ENCODE data around the gene WDPCP. TPM values are rescaled to one million over a fixed set of nuclear protein-coding genes. Genes with fewer than 3 reads are reported as not detected.
"Not testable (repeated sequence)": the region's sequence is repeated elsewhere in the genome, so short reads cannot be mapped to it uniquely, and the experiment has no call there.

WDPCP gene
- total RNA-seq, 1 donor from 2014 or later = 9.1 TPM

GRCh38 chr2:63192169-63192888, 395.9 kb downstream of the WDPCP start:
- H3K4me3 Mint-ChIP-seq = no peak overlapping the region
- TF ChIP-seq CTCF (conservative IDR thresholded peaks at IDR 0.05) = no peak
- H3K27ac Mint-ChIP-seq (ENCODE audit: unreplicated experiment) = no peak overlapping the region
- H3K27me3 Mint-ChIP-seq (ENCODE audit: low read depth) = no peaks in the 10 kb centered on the region
- DNase-seq (ENCODE audit: low read depth, low spot score) = no peak
- H3K9me3 Mint-ChIP-seq = peaks cover 5% of the 10 kb centered on the region
- H3K36me3 Mint-ChIP-seq (ENCODE audit: low read depth) = no peaks in the 10 kb centered on the region
- peaks cover 5% of the 10 kb centered on the region for H3K4me1 Mint-ChIP-seq

GRCh38 chr2:63189026-63189425, 399.3 kb downstream of the WDPCP start:
- H3K27ac Mint-ChIP-seq (ENCODE audit: unreplicated experiment) = peak overlapping the region; percentile 28

GRCh38 chr2:63186331-63186730, 401.9 kb downstream of the WDPCP start:
- H3K4me1 Mint-ChIP-seq = peaks cover 5% of the 10 kb centered on the region
- no peak overlapping the region for H3K4me3 Mint-ChIP-seq
- peaks cover 5% of the 10 kb centered on the region for H3K9me3 Mint-ChIP-seq
- H3K27ac Mint-ChIP-seq (ENCODE audit: unreplicated experiment) = no peak overlapping the region
- H3K36me3 Mint-ChIP-seq (ENCODE audit: low read depth) = no peaks in the 10 kb centered on the region
- TF ChIP-seq CTCF (conservative IDR thresholded peaks at IDR 0.05) = no peak
- H3K27me3 Mint-ChIP-seq (ENCODE audit: low read depth) = no peaks in the 10 kb centered on the region
- no peak for DNase-seq (ENCODE audit: low read depth, low spot score)

More at GRCh38 chr2:63189026-63189425, 399.3 kb downstream of the WDPCP start:
- Mint-ChIP-seq H3K36me3 (ENCODE audit: low read depth) (no peaks in the 10 kb centered on the region), H3K27me3 (ENCODE audit: low read depth) (no peaks in the 10 kb centered on the region), H3K9me3 (peaks cover 5% of the 10 kb centered on the region), H3K4me1 (peaks cover 5% of the 10 kb centered on the region), H3K4me3 (no peak overlapping the region)
- DNase-seq (ENCODE audit: low read depth, low spot score) = peak; percentile 23
- peak; percentile 74 for TF ChIP-seq CTCF (conservative IDR thresholded peaks at IDR 0.05)

GRCh38 chr2:63163161-63163820, 425.0 kb downstream of the WDPCP start:
- Mint-ChIP-seq H3K36me3 (ENCODE audit: low read depth) (no peaks in the 10 kb centered on the region), H3K4me1 (no peaks in the 10 kb centered on the region), H3K27me3 (ENCODE audit: low read depth) (no peaks in the 10 kb centered on the region), H3K4me3 (no peak overlapping the region), H3K27ac (ENCODE audit: unreplicated experiment) (no peak overlapping the region), H3K9me3 (peaks cover 3% of the 10 kb centered on the region)
- DNase-seq (ENCODE audit: low read depth, low spot score) = no peak
- peak; percentile 37 for TF ChIP-seq CTCF (conservative IDR thresholded peaks at IDR 0.05)

- Mint-ChIP-seq H3K27me3 (ENCODE audit: low read depth) (no peaks in the 10 kb centered on the region), H3K27ac (ENCODE audit: unreplicated experiment) (no peak overlapping the region), H3K4me3 (no peak overlapping the region), H3K9me3 (no peaks in the 10 kb centered on the region), H3K4me1 (no peaks in the 10 kb centered on the region), H3K36me3 (ENCODE audit: low read depth) (no peaks in the 10 kb centered on the region)
- DNase-seq (ENCODE audit: low read depth, low spot score) = no peak
- TF ChIP-seq CTCF (conservative IDR thresholded peaks at IDR 0.05) = no peak
These were observed 429.0 kb downstream of the WDPCP start for GRCh38 chr2:63159262-63159661.

GRCh38 chr2:63136683-63137082, 451.6 kb downstream of the WDPCP start:
- Mint-ChIP-seq H3K36me3 (ENCODE audit: low read depth) (peaks cover 33% of the 10 kb centered on the region), H3K9me3 (peaks cover 38% of the 10 kb centered on the region)
- not testable (repeated sequence) for H3K4me1 Mint-ChIP-seq; H3K27ac Mint-ChIP-seq (ENCODE audit: unreplicated experiment); H3K4me3 Mint-ChIP-seq; DNase-seq (ENCODE audit: low read depth, low spot score); H3K27me3 Mint-ChIP-seq (ENCODE audit: low read depth)
